Adrenal gland (tissue), 12 donors: Measurements from ENCODE around the gene DLG2. TPM values are rescaled to one million over a fixed set of nuclear protein-coding genes. Genes with fewer than 3 reads are reported as not detected.

Source experiments
- DNase-seq, 7 donors: peaks; one replicate each; pipeline ENCODE4 v3.0.0-alpha.2; 2019 to 2020
- H3K27ac ChIP-seq, 5 donors: fragments of 200-600 bp; sonication (generic) in 4 of 5; 1 replicate in 3 of 5; 2 replicates in 2 of 5; pipeline versions ENCODE4 v1.5.1 to v1.8.0; 2016 to 2020; ENCODE audit warnings: mild to moderate bottlenecking in 1 of 5
- H3K27me3 ChIP-seq: fragments of 200-600 bp; 2 replicates; pipeline ENCODE4 v1.8.0; 2021
- H3K36me3 ChIP-seq, 2 donors: fragments of 200-600 bp; replicated peaks in 1 of 2; 1 replicate in 1 of 2; 2 replicates in 1 of 2; pipeline versions ENCODE4 v1.5.1 to v1.8.0; 2018 to 2022
- H3K4me1 ChIP-seq, 2 donors: fragments of 200-600 bp; replicated peaks in 1 of 2; 1 replicate in 1 of 2; 2 replicates in 1 of 2; pipeline versions ENCODE4 v1.5.1 to v1.8.0; 2018 to 2021
- H3K4me3 ChIP-seq, 4 donors: fragments of 200-600 bp; sonication (generic) in 3 of 4; one replicate each; pipeline ENCODE4 v1.5.1; 2016 to 2018
- H3K9me3 ChIP-seq, 3 donors: fragments of 200-600 bp; sonication (generic) in 1 of 3; replicated peaks in 1 of 3; 1 replicate in 2 of 3; 2 replicates in 1 of 3; pipeline versions ENCODE4 v1.5.1 to v1.8.0; 2016 to 2021
- POLR2A ChIP-seq, 2 donors: fragments of 450-650 bp; IDR thresholded peaks; one replicate each; pipeline ENCODE4 v1.6.1; 2017; ENCODE audit warnings: antibody characterized with exemption in 2 of 2, mild to moderate bottlenecking in 2 of 2, moderate library complexity in 1 of 2
- WGBS, 4 donors: extraction: QIAGEN DNeasy Blood & Tissue Kit in 2 of 4; methylation state at CpG; one replicate each; pipeline versions ENCODE4 v1.1.5 to v1.1.7; 2013 to 2017; 5-methylcytosine and 5-hydroxymethylcytosine counted together
- intact Hi-C, 2 donors: fragments of 100-400 bp; cut with DNase I; formaldehyde crosslinking; loops; one replicate each; pipeline versions ENCODE4 v1.14.1 to v1.15.0; 2022 to 2023
- polyA plus RNA-seq, 3 donors: library from polyadenylated mRNA; stranded (reverse); fragments of 200-250 nt in 2 of 3; fragments of 350-450 nt in 1 of 3; fragmentation: Illumina TruSeq in 1 of 3; extraction: RNeasy Lipid Tissue Mini Kit (QIAGEN cat#74804) in 1 of 3; gene quantifications; one replicate each; pipeline ENCODE4 v1.2.3, GENCODE V29; 2013 to 2014
- total RNA-seq, 9 donors: library from RNA; depleted of rRNA in 4 of 9; stranded (reverse); fragments of >200 nt in 4 of 9; fragments of 120-200 nt in 1 of 9; fragmentation: NEBNext Ultra II Directional in 1 of 9; extraction: Animal tissue kit (Norgen Biotek cat#: 25700) in 1 of 9; gene quantifications; one replicate each; pipeline versions ENCODE4 v1.1.0 to v1.2.4, GENCODE V29; 2013 to 2023
- TF ChIP-seq, protein P1 (sequence below), 6 experiments: fragments of 450-650 bp in 4 of 6; fragments of 200-600 bp in 2 of 6; sonication (generic) in 1 of 6; IDR thresholded peaks; 1 replicate in 5 of 6; 2 replicates in 1 of 6; pipeline versions ENCODE4 v1.5.1 to v1.8.0; 2016 to 2021; ENCODE audit warnings: antibody characterized with exemption in 6 of 6, mild to moderate bottlenecking in 2 of 6, moderate library complexity in 1 of 6
- donor health status: healthy with polysubstance abuse.
- donor health status: Bipolar disorder and iron deficiency.
- donor health status: DM: yes; HTN: yes; CAD: no.
- donor health status: DM: no; HTN: no; CAD: no.
- donor health status: DM: no; HTN: no; CAD: no.
- donor health status: DM: yes; HTN: yes; CAD: no.

DLG2 gene
- total and polyA plus RNA-seq, 12 donors = 8.3 to 101 (median 37.5) TPM

DNA sequence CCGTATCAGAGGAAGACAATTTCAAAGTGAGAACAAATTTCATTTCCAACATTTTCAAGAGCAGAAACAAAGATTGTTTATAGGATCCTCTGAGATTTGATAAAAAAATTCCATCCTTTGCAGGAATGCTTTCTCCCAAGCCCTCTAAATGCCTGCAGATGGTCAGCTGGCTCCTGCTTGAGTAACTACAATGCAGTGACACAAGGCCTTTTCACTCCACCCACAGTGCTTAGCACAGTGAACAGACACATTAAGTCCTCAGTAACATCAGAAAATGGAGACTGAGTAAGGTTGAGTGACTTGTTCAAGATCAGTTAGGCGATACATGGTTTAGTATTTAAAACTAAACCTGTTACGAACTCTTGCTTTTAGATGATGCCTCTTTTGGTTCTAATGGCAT, 1813.8 kb downstream of the DLG2 start:
- Histone ChIP-seq H3K4me3 (no peak overlapping the region), H3K27ac (no peak overlapping the region), H3K27me3 (no peaks in the 10 kb centered on the region), H3K4me1 (no peaks in the 10 kb centered on the region), H3K36me3 (no peaks in the 10 kb centered on the region), H3K9me3 (no peaks in the 10 kb centered on the region)
- no peak for DNase-seq
- 81 to 97% (median 91%) methylated on average over 3 of the region's 3 CpGs for WGBS, 4 donors
- TF ChIP-seq, protein P1, sequence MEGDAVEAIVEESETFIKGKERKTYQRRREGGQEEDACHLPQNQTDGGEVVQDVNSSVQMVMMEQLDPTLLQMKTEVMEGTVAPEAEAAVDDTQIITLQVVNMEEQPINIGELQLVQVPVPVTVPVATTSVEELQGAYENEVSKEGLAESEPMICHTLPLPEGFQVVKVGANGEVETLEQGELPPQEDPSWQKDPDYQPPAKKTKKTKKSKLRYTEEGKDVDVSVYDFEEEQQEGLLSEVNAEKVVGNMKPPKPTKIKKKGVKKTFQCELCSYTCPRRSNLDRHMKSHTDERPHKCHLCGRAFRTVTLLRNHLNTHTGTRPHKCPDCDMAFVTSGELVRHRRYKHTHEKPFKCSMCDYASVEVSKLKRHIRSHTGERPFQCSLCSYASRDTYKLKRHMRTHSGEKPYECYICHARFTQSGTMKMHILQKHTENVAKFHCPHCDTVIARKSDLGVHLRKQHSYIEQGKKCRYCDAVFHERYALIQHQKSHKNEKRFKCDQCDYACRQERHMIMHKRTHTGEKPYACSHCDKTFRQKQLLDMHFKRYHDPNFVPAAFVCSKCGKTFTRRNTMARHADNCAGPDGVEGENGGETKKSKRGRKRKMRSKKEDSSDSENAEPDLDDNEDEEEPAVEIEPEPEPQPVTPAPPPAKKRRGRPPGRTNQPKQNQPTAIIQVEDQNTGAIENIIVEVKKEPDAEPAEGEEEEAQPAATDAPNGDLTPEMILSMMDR (IDR thresholded peaks at IDR 0.05) = no peak
- TF ChIP-seq POLR2A (IDR thresholded peaks at IDR 0.05) = no peak
- intact Hi-C loops = loop anchor here (5.0 to 10.0 kb wide), 2 partner anchors 518 to 571 kb away; no protein-coding TSS in a partner anchor

DNA sequence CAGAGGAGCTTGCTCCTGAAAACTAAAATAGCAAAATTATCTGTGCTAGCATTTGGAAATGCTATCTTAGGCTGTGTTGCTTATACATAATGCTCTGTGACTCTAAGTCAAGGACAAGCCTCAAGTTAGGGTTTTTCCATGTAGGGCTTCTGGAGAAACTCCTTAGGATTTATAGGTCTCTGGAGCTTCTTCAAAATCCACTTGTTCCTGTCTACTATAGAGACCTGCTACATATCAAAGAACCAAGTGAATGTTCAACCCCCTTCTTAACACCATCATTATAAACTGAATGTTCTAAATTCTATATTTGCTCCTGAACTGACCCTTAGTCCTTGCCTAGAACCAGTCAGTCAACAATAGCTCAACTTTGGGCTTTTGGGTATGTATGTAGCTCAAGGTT, 1817.9 kb downstream of the DLG2 start:
- TF ChIP-seq, protein P1 (IDR thresholded peaks at IDR 0.05) = no peak
- TF ChIP-seq POLR2A (IDR thresholded peaks at IDR 0.05) = no peak
- no peaks in the 10 kb centered on the region for H3K27me3 ChIP-seq
- no peak for DNase-seq
- H3K4me3 ChIP-seq = no peak overlapping the region
- H3K4me1 ChIP-seq = no peaks in the 10 kb centered on the region
- no peaks in the 10 kb centered on the region for H3K36me3 ChIP-seq
- H3K27ac ChIP-seq = no peak overlapping the region
- no peaks in the 10 kb centered on the region for H3K9me3 ChIP-seq
- intact Hi-C loops = no loop called here

DNA sequence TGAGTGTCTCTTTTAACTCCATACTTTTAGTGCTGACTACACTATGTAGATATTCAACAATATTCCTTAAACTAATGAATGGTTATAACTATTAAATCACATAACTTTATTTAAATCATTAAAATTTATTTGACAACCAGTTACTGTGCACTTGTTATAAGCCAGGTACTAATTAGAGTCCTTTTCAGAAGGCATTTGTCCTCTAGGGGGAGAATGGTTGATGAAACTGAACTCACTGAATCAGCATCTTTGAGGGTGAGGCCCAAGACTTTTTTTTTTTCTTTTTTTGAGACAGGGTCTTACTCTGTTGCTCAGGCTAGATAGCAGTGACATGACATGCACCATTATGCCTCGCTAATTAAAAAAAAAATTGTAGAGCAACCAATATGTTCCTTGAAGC, 1825.3 kb downstream of the DLG2 start:
- Histone ChIP-seq H3K4me1 (no peaks in the 10 kb centered on the region), H3K9me3 (no peaks in the 10 kb centered on the region), H3K27ac (no peak overlapping the region), H3K36me3 (no peaks in the 10 kb centered on the region), H3K27me3 (no peaks in the 10 kb centered on the region), H3K4me3 (no peak overlapping the region)
- no peak for DNase-seq
- 86 to 96% (median 89%) methylated on average over 1 of the region's 1 CpG for WGBS, 4 donors
- TF ChIP-seq, protein P1 (IDR thresholded peaks at IDR 0.05) = no peak
- TF ChIP-seq POLR2A (IDR thresholded peaks at IDR 0.05) = no peak
- intact Hi-C loops = no loop called here

DNA sequence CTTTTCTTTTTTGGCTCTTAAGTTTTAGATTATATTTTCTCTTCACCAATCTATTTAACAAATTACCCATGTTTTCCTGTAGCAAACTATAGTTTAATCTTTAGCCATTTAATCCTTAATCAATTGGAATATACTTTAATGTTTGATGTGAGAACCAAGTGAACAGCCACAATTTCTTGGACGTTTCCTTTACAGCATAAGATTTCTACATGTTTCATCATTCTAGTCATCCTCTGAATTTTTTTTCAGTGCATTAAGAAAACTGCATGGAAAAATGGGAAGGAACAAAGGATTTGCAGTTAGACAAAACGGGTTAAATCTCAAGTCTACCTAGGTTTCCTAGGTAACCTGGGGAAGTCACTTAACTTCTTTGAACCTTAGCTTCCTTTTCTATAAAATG, 1833.8 kb downstream of the DLG2 start:
- Histone ChIP-seq H3K27me3 (no peaks in the 10 kb centered on the region), H3K27ac (no peak overlapping the region), H3K36me3 (no peaks in the 10 kb centered on the region), H3K9me3 (no peaks in the 10 kb centered on the region), H3K4me1 (no peaks in the 10 kb centered on the region), H3K4me3 (no peak overlapping the region)
- DNase-seq = no peak
- TF ChIP-seq POLR2A (IDR thresholded peaks at IDR 0.05) = no peak
- TF ChIP-seq, protein P1 (IDR thresholded peaks at IDR 0.05) = no peak
- intact Hi-C loops = no loop called here
- WGBS, 4 donors = 75 to 77% (median 76%) methylated on average over 2 of the region's 2 CpGs
